Measurements from ENCODE around the gene PTGIS.

DNA sequence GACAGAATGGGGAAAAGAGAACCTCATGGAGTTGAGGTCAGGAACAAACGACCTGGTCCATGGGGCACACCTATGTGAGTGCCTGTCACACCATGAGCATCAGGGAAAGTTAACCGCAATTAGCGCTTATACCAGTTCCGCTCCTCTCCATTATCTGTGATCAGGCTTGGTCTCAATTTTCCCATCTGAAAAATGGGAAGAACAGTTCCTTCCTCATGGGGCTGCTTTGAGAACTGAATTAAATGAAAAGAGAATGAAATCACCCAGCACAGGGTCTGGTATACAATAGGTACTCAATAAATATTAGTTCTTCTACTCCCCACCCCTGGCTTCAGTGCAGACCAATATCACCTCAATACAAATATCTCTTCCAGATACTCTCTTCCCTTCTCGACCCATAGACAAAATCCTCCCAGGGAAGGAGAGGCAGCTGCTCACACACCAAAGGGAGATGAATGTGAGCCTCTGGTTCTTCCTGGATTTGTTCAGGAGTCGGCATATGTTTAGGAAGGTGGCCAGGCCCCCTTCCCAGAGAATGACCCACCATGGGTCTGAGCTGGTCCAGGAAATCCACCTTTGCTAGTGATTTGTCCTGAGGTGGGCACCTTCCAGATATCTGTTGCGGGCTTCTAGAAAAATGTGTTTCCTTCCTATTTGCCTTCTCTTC, 2.4 kb upstream of the PTGIS start:
- no peak for TF ChIP-seq CTCF (IDR thresholded peaks at IDR 0.05)
- no peak for TF ChIP-seq POLR2A (IDR thresholded peaks at IDR 0.05)
- TF ChIP-seq EP300 (IDR thresholded peaks at IDR 0.05) = no peak
